Superior temporal gyrus (tissue), 1 donor: ENCODE results near the gene PCNA.
"Not testable (repeated sequence)": the region's sequence is repeated elsewhere in the genome, so short reads cannot be mapped to it uniquely, and the experiment has no call there.

Source experiments
- DNase-seq: peaks from one replicate; pipeline ENCODE4 v3.0.0-alpha.2; 2016; ENCODE audit errors: extremely low spot score

PCNA gene

DNA sequence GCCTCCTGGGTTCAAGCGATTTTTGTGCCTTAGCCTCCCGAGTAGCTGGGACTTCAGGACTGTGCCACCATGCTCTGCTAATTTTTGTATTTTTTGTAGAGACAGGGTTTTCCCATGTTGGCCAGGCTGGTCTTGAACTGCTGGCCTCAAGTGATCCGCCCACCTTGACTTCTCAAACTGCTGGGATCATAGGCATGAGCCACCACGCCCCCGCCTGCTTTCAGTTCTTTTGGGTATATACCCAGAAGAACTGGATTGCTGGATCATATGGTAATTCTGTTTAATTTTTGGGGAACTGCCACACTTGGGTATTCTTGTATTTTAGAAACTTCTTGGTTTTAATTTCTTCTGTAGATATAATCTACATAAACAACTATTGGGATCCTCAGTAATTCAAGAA, 24.1 kb upstream of the PCNA start:
- no peak for DNase-seq

DNA sequence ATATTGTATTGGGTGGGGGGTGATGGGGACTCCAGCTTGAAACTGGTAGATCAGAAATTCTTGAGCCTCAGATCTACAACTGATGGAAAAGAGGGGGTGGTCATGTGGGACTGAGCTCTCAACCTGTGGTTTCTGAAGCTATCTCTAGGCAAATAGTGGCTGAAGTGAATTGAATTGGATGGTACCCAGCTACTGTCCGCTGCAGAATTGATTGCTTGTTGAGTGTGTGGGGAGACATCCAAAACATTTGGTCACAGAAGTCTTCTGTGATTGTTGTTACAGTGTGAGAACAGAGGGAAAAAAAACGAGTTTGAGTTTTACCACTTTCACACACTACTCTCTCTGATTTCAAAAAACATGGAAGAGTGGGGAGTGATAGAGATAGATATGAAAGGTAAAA, 21.9 kb upstream of the PCNA start:
- DNase-seq: peak; percentile 86

DNA sequence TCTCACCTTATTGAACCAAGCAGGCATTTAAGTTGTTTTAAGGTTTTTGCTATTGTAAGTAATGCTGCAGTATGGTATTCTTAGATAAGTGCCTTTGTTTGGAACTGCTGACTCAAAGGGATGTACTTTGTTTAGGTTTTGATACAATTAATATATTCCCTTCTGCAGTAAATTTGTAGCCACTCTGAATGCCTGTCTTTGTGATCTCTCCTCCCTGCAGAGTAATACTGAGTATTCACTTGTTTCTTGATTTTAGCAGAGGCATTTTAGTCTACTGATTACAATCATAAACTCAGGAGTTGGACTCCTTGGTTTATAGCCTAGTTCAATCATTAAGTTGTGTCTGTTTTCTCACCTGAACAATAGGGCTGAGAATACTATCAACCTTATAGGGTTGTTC, 20.4 kb upstream of the PCNA start:
- DNase-seq: no peak

DNA sequence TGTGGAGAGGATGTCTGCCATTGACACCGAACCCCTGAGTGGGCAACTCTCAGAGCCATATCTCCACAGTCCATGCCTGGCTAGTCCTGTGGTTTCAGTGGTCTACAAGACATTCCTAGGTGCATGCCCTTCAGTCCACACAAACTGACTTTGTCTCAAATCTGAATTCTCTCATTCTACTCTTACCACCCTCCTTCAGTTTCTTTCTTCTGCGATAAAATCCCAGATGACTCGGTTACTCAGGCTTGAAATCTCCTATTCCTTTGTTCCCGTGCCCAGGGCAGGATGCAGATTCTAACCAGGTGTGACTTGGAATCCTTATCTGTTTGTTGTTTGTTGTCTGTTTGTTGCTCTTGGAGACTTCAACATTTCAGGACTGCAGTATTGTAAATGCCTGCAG, 16.3 kb upstream of the PCNA start:
- no peak for DNase-seq

DNA sequence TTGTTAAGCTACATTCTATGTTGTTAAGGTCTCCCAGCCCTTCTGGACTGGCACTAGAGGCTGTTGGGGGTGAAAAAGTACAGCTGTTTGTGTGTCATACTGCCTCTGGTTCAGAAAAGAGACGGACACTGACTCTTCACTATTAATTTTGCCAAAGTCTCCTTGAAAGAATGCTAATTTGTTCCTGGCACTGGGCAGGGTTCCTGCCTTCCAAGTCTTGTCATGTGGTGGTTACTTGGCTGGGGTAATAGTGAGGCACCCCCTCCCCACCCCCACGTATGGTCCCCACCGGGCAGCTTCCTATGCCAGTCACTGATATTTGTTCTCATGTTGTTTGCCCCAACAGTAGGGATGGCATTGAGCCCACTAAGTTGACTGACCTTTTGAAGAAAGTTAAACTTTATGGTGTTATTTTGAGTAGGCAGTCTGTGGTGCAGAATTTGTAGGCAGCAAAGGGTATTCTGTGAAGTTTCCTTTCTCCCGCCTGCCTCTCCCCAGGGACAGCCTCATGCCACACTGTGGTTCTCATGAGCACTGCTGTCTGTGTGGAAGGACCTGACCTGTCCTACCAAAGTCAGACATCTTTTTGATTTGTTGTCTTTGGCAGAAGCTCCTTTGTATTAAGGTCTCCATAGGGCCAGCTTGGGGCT, 15.7 kb upstream of the PCNA start:
- DNase-seq: peak; percentile 75

DNA sequence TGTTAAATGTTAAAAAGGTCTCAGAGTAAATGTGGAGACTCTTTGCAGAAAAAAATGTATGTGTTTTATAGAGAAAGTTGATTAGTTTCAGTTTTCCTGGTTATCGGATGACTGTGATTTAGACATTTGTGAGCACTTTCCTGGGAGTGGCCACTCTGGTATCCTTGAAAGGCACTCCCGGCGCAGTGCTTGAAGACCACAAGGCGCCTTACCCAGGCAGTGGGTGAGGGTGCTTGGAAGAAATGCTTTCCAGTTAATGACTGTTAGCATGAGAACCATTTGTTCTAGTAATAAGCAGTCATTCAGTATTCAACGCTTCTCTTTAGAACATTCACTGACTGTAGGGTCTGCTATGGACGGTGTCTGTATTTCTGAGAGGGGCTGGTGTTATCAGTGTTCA, 14.2 kb upstream of the PCNA start:
- DNase-seq: no peak

DNA sequence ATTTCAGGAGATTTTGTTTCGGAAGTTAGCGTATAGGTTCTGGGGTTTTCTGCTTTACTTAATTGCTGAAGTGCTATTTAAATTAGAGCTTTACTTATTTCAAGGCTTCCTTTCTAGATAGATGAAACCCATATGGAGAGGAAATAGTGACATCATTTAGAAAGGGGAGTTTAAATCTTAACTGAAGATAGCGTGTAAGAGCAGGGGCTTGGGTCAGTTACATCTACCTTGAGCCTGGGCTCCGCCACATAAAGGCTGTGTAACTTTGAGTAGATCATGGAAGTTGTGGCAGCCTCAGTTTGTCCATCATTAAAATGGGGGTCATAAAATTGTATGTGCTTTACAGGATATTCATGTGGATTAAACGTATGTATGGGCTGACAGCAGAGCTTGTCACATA, 11.7 kb upstream of the PCNA start:
- DNase-seq: no peak

DNA sequence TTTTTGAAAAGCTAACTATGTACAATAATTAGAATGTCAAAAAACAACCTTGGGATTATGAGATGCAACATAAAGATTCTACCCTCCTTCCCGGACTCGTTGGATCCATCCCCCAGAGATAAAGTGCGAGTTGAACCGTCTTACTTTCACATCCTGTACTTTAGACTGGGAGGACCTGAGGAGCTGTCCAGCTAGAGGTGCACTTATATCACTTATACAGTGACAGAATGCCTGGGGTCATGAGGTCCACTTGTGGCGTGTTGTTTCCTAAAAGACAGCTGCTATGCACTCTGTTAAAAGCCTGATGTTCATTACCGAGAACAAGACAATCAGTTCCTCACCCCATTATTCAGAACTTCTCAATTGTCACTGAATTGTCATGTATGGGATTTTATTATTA, 9.1 kb upstream of the PCNA start:
- no peak for DNase-seq

DNA sequence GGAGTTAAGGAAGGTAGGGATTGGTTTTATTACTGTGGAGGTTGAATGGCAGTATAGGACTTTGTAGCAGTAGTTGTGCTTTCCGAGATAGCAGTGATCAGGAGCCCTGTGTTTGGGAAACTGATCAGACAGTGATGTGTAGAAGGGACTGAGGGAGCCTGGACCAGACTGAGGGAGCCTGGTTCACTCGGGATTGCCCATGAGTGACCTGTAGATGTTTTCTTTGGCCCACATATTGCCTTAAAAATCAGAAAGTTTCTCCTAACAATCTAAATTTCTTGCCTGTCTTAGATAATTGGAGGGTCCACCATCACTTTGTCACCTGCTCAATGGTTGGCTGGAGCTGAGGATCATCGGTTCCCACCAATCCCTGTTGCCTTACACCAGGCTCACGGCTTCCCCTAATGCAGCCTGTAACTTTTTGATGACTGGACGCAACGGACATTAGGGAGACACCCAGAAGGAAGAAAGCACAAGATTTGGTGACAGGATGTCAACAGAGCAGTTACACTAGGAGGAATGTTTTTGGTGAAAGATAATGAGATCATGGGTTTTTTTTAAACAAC, 8.2 kb upstream of the PCNA start:
- peak; percentile 20 for DNase-seq

DNA sequence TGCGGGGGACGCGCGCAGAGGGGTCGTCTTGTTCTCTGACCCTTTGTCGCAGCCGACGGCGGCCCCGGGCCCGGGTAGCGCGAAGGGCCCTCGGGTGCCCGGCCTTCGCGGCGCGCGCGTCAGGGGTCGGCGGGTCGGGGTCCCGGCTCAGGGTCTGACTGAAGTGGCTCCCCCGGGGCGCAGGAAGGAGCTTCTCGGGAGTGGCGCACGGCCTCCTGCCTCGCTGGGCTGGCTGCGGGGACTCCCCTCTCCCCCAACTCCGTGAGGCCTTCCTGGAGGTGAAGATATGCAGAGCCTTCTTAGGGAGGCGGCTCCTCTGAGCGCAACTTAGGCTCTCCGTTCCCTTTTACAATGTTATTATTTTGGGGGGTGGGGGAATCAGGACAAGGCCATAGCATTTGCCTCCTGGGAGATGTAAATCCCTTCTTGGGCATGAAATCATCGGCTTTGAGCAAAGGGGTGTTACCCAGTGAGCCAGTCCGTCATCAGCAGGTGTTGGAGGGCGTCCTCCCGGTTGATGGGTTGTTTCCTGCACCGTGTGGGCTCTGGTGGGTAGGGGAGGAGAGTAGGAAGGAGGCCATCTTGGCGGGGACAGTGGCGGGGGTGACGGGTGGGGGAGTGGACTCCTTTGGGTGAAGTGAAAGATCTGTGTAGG, 7.6 kb upstream of the PCNA start:
- peak; percentile 55 for DNase-seq

DNA sequence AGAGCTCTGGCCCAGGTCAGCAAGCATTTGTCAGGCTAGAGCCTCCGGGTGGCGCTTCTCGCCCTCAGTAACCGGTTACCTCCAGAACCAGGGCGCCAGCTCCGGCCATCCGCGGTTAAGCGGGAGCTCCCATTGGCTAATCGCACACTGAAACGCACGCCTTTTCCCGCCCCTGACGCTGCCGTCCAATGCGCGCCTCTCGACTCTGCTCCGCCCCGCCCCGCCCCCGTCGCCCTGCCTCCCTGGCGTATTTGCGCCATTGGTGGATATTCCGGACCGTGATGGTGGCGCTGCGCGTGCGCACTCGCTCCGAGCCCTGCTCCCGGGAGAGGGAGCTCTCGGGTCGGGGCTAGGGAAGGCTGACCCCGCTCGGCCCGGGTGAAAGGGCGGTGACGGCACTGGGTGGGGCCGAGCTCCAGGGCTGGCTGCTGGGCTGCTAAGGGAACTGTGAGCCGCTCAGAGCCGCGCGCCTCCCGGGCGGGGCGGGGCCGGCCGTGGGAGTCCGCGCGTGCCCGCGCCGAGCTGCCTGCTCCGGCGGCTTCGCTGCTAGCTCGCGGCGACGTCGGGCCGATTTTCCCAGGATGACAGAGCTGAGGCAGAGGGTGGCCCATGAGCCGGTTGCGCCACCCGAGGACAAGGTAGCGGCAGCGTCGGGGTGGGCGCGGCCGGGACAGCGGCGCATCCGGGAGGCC, 6.9 kb upstream of the PCNA start, which contains the start of gene CDS2:
TSS of gene CDS2 (plus strand) at position 497 of the 692 bp plus-strand sequence. CDS start at position 582, 85 bp downstream.
- DNase-seq: peak; percentile 99

DNA sequence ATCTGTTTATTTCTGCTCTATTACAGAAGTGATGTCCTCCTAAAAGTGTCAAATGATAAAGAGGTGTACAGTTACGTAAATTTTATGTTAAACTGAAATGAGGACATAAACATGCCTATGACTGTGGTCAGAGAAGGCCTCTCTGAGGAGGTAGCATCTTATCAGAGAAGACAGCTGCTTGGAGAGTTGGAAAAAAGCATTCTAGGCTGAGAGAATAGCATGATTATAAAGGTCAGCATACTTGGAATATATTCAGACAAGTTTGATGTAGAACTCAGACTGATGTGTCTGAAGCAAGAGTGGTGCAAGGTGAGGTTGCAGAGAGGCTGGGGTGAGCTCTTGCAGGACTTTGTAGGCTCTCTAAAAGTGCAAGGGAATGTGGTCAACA, 3.1 kb upstream of the PCNA start:
- DNase-seq: no peak

DNA sequence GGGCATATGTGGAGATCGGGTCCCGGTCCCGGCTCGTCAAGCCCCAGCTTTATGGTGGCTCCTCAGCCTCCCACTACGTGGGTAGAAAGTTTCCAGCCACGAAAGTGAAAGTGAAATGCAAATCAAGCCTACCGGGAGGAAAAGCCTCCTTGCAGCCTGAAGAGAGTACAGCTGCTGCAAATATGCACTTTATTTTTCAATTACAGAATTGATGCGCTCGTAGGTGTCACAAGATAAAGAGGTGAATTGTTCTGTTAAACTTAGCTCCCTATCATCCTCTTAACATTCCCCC, 373 bp upstream of the PCNA start:
- DNase-seq: no peak

DNA sequence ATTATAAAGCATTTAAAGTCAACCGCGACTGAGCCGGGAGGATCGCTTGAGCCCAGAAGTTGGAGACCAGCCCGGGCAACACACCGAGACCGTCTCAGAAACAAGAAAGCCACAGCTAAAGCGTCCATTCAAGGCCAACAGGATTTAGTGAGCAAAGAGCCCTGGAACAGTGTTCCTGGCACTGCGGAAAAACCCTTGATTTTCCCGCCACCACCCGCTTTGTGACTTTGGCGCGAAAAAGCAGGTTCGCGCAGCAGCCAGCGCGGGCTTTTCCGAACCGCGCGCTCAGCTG, 669 bp downstream of the PCNA start:
- DNase-seq: no peak

DNA sequence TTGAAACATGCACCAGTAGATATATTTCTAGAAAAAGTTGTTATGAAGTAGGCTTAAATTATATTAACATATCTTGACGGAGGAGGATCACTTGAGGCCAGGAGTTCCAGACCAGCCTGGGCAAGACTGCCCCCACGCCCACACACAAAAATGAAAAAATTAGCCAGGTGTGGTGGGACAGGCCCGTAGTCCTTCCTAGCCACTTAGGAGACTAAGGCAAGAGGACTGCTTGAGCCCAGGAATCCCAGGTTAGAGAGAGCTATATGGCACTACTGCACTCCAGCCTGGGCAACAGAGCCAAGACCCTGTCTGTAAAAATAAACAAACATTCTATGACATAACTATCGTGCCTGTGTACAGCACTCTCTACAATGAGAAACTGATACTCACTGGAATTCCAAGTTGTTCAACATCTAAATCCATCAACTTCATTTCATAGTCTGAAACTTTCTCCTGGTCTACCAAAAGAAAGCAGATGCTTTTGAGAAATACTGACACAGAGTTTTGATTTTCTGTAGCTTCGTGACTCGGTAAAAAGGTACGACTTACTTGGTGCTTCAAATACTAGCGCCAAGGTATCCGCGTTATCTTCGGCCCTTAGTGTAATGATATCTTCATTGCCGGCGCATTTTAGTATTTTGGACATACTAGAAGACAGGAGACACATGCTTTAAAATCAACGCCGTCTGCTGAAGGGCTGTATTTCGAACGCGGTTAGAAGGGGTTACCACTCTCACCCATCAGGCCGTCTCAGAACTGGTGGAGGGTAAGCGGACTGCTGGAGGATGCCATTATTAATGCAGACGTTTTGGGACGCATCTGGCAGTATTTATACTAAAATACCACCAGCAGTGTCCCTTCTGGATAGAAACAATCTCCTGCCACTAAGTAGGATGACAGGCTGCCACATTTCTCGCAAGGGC, 1.3 kb downstream of the PCNA start:
- DNase-seq: no peak

DNA sequence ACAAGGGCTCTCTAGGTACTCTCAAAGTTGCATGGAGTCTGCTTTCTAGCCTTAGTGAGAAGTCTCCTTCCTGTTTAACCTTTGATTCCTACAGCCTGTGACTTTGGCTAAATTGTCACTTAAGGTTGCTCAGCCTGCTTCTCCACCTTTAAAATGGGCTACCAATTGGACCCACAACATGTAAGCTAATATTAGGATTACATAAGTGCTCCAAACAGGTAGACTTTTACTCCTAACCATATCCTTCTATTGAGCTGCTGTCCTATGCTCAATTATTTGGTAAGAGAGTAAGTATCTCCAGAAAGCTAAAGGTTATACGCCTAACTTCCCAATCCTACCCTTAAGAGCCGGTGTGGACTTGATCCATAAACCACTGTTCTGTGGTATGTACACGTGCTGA, 2.9 kb downstream of the PCNA start:
- DNase-seq: no peak

DNA sequence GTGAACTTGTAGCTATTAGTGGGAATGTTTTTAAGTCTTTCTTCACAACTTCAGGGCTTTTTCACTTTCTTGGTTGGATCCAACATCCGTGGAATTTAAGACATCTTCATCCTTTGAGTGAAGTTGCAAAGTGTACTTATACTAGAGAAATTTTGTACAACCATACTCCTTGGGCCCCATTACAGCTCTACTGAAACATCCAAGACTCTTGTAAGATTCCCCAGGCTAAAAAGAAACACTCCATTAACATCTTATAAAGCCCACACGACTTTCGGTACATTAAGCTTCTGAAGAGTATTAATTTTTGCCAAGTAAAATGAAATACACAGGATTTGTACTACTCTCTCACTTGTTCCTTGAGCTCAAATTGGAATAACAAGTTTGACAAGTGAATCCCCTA, 5.4 kb downstream of the PCNA start:
- no peak for DNase-seq

DNA sequence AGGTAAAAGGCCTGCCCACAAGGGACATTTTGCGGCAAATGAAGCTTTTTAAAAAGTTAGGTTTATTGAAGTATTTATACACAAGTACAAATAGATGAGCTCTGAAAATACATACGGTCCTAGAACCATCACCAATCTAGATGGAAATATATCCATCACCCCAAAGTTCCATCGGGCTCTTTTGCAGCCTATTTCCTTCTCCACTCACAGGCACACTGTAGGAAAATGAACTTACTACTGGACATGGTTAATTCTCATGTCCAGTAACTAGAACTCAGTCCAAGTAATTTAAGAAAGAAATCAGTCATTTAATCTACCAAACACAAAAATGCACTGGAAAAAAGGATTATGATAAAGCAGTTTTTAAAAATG, 6.2 kb downstream of the PCNA start:
- no peak for DNase-seq

DNA sequence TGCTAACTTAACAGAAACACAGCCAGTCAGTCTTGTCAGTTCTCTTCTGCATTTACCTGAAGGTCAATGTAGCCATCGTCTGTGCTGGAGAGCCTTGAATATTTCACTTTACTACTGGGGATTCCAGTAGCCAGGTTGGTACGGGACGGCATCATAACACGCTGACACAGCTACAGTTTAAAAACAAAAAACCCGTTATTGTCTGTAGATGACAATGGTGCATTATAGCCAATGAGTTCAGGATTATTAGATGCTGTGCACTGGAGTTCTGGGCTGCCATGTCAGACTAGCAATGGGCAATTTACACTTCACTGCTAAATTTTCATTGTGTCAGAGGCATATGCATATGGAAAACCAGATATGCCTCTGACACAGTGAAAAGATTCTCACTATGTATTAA, 10.5 kb downstream of the PCNA start:
- DNase-seq: peak; percentile 75

DNA sequence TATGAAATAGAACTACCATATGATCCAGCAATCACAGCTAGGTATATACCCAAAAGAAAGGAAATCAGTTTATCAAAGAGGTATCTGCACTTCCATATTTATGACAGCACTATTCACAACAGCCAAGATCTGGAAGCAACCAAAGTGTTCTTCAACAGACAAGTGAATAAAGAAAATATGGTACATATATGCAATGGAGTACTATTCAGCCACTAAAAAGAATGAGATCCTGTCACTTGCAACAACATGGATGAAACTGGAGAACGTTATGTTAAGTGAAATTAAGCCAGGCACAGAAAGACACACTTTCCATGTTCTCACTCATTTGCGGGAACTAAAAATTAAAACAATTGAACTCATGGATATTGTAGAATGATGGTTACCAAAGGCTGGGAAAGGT, 15.3 kb downstream of the PCNA start:
- no peak for DNase-seq

DNA sequence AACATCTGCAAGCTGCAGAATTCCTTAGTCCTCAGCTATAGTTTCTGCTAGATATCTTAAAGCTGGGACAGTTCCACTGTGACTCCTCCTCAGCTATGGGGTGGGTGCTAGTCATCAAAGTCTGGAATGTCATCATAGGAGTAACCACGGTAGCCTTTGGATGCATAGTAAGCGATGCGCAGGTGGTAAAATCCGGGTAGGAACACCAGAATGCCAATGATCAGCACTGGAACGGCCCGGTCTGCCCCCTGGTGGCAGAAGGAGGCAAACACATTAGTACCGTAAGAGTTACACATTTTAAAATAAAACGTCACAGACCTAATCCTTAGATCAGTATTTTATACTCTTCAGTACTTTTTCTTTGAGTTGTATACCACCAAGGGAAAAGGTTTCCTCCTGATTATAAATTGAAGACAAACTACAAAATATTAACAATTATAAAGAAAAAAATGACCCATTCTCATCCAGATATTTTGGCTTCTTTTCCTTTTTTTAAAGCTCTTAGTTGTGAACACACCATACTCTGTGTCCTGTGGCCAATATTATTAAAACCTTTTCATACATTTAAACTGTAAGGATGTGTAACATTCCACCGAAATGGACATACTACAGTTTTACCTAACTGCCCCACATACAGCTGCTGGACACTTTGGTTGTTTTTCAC, 18.9 kb downstream of the PCNA start:
- DNase-seq: peak; percentile 89

DNA sequence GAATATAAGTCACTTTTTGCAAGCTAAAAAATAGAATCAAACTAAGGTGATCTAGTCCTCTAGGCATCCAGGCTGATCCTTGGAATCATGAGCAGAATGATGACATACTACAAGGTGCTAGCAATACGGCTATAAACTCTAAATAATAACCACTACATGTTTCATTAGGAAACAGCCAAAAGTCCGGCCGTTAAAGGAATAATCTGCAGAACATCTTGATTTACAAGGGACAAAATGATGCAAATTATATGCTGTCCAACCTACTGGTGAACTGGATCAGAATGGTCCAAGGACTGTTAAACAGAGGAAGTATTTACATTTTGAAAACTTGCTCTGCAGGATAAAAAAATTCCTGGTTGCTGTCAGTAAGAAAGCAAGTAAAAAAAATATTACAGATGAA, 19.8 kb downstream of the PCNA start:
- DNase-seq: not testable (repeated sequence)
